Osteocyte (in vitro differentiated cells): ENCODE results near the gene WNT9A. TPM values are rescaled to one million over a fixed set of nuclear protein-coding genes. Genes with fewer than 3 reads are reported as not detected.

ENCODE experiments used
- DNase-seq: peaks from one replicate; pipeline ENCODE4 v3.0.0; 2021; ENCODE audit warnings: mixed read lengths; ENCODE audit not compliant: unreplicated experiment; ENCODE audit errors: extremely low spot score
- H3K27ac Mint-ChIP-seq: one replicate; pipeline ENCODE4 v1.8.0; 2021; ENCODE audit warnings: mild to moderate bottlenecking, mixed read lengths; ENCODE audit not compliant: unreplicated experiment
- H3K27me3 Mint-ChIP-seq: one replicate; pipeline ENCODE4 v1.8.0; 2021; ENCODE audit warnings: mixed read lengths; ENCODE audit not compliant: unreplicated experiment
- H3K36me3 Mint-ChIP-seq: one replicate; pipeline ENCODE4 v1.8.0; 2021; ENCODE audit warnings: mixed read lengths; ENCODE audit not compliant: unreplicated experiment
- H3K4me1 Mint-ChIP-seq: one replicate; pipeline ENCODE4 v1.8.0; 2021; ENCODE audit warnings: mixed read lengths; ENCODE audit not compliant: unreplicated experiment
- H3K4me3 Mint-ChIP-seq: one replicate; pipeline ENCODE4 v1.8.0; 2021; ENCODE audit warnings: mild to moderate bottlenecking, moderate library complexity, mixed read lengths; ENCODE audit not compliant: unreplicated experiment
- H3K9me3 Mint-ChIP-seq: one replicate; pipeline ENCODE4 v1.8.0; 2021; ENCODE audit warnings: mixed read lengths; ENCODE audit not compliant: unreplicated experiment
- CTCF ChIP-seq: fragments of 200-600 bp; sonication (generic); IDR thresholded peaks from 2 replicates; pipeline ENCODE4 v1.5.0; 2021; ENCODE audit warnings: antibody characterized with exemption, mild to moderate bottlenecking, moderate library complexity
- total RNA-seq: library from RNA; stranded (reverse); gene quantifications from 2 replicates; pipeline ENCODE4 v1.2.1, GENCODE V29; 2021

WNT9A gene
- total RNA-seq, 1 donor from 2014 or later, result 4.9 TPM

- H3K4me3 Mint-ChIP-seq, result no peak overlapping the region
- peak; percentile 74 for DNase-seq
- peaks cover under 1% of the 10 kb centered on the region for H3K36me3 Mint-ChIP-seq
- H3K9me3 Mint-ChIP-seq, result peaks cover 7% of the 10 kb centered on the region
- TF ChIP-seq CTCF, result no peak
- no peak overlapping the region for H3K27ac Mint-ChIP-seq
- peaks cover 25% of the 10 kb centered on the region for H3K4me1 Mint-ChIP-seq
- H3K27me3 Mint-ChIP-seq, result peaks cover 8% of the 10 kb centered on the region
Observed at GRCh38 chr1:227950735-227951346, 3.1 kb upstream of the WNT9A start.

DNA sequence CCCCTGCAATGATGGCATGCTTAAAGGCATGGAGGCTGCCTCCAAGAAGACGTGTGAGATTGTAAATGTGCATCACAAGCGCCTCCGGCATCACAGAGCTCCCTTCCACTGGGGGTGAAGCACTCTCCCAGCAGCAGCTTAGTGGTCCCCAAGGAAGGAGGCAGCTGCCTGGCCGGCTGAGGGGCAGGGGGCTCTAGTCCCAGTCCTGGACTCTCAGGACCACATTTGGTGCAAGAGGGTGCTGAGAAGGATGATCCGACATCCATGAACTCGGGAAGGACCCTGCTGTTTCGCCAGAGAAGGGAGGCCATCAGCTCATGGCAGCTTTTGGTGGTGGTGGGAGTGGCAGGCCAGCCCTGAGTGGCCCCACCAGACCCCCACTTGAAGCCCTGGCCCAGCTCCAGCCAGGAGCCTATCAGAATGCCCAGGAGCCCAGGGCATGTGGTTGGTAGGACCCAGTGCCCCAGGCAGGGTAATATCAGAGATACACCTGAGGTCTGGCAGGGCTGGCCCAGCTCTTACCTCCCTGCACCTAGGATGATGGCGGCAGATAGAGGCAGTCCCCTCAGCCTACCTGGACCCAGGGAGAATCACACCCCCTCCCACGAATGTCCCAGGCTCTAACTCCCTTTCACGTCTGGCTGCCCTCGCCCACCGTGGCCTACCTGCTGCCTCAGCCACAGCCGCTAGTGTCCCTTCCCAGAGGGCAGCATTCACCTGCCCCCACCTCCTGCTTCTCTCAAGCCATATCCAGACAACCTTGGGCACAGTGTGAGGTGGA, 2.4 kb upstream of the WNT9A start:
- DNase-seq, result peak; percentile 76
- Mint-ChIP-seq H3K27me3 (peaks cover 1% of the 10 kb centered on the region), H3K27ac (no peak overlapping the region), H3K4me1 (peaks cover 30% of the 10 kb centered on the region), H3K9me3 (peaks cover under 1% of the 10 kb centered on the region), H3K4me3 (no peak overlapping the region), H3K36me3 (no peaks in the 10 kb centered on the region)
- TF ChIP-seq CTCF, result no peak

DNA sequence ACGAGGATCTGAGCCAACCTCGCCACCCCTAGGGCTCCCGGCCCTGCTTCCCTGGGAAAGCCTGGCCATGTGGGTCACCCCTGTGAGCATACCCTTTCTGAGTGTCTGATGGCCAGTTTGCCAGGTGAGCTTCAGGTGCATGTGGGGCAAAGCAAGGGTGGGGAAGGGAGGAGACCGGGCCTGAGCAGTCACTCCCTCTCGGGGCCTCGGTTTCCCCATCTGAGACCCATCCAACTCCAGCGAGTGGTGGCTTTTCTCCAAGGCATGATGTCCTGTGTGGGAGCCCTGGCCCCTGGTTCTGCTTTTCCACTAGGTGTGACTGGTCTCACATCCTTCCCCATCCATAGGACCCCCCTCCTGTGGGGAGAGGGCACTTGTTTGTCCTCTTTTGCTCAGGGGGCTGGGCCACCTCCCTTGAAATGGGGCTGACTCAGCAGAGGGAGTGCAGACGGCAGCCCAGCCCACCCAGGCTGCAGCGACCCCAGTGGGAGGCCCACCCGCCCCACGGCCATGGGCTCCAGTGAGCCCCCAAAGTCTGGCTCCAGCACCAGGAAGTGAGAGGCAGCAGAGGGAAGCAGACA, 1.7 kb upstream of the WNT9A start:
- no peak overlapping the region for H3K4me3 Mint-ChIP-seq

GRCh38 chr1:227948493-227949260, 945 bp upstream of the WNT9A start:
- H3K4me1 Mint-ChIP-seq, result peaks cover 37% of the 10 kb centered on the region

More for the DNA sequence above, 1.7 kb upstream of the WNT9A start:
- Mint-ChIP-seq H3K9me3 (no peaks in the 10 kb centered on the region), H3K36me3 (no peaks in the 10 kb centered on the region), H3K27me3 (no peaks in the 10 kb centered on the region), H3K27ac (no peak overlapping the region), H3K4me1 (peaks cover 33% of the 10 kb centered on the region)
- DNase-seq, result peak; percentile 80
- TF ChIP-seq CTCF, result no peak

More at GRCh38 chr1:227948493-227949260, 945 bp upstream of the WNT9A start:
- no peaks in the 10 kb centered on the region for H3K36me3 Mint-ChIP-seq
- H3K27ac Mint-ChIP-seq, result no peak overlapping the region
- no peaks in the 10 kb centered on the region for H3K9me3 Mint-ChIP-seq
- peak; percentile 77 for DNase-seq
- peak overlapping the region; percentile 69 for H3K4me3 Mint-ChIP-seq
- no peaks in the 10 kb centered on the region for H3K27me3 Mint-ChIP-seq
- TF ChIP-seq CTCF, result no peak
